ENCODE results near the gene ABCA7. TPM values are rescaled to one million over a fixed set of nuclear protein-coding genes. Genes with fewer than 3 reads are reported as not detected.

ABCA7 gene
- total and polyA plus RNA-seq, 2 experiments from 2014 or later, result 2.1 to 2.6 TPM

GRCh38 chr19:1053176-1054101 lies 13.5 kb downstream of the ABCA7 start:
- H3K36me3 ChIP-seq (ENCODE audit: low read depth), result no peaks in the 10 kb centered on the region
- H3K9me2 ChIP-seq (ENCODE audit: insufficient read depth), result no peaks in the 10 kb centered on the region
- DNase-seq, result no peak
- no peaks in the 10 kb centered on the region for H3K4me1 ChIP-seq (ENCODE audit: insufficient read depth)
- H3K9ac ChIP-seq, result no peak overlapping the region
- no peaks in the 10 kb centered on the region for H3K9me3 ChIP-seq (ENCODE audit: low read depth)
- no peaks in the 10 kb centered on the region for H3F3A ChIP-seq (ENCODE audit: insufficient read depth)
- TF ChIP-seq EZH2 (IDR thresholded peaks at IDR 0.05; ENCODE audit: insufficient read depth, poor library complexity, severe bottlenecking), result no peak
- TF ChIP-seq EZH2phosphoT487 (IDR thresholded peaks at IDR 0.05; ENCODE audit: insufficient read depth, low read depth), result no peak
- no peak overlapping the region for H3K4me2 ChIP-seq (ENCODE audit: unreplicated experiment)
- H4K20me1 ChIP-seq (ENCODE audit: insufficient read depth), result no peaks in the 10 kb centered on the region
- no peak overlapping the region for H3K4me3 ChIP-seq
- no peak overlapping the region for H3K27ac ChIP-seq
- WGBS, 2 experiments (ENCODE audit: low coverage in 1 of 2, low lambda C conversion rate in 2 of 2, missing lambda C conversion rate in 2 of 2), result 86 to 87% methylated on average over 31 of the region's 31 CpGs
- in situ Hi-C loops (cut with MboI), result no loop called here
- H3K79me2 ChIP-seq (ENCODE audit: insufficient read depth), result no peaks in the 10 kb centered on the region
- no peaks in the 10 kb centered on the region for H3K27me3 ChIP-seq (replicated peaks; ENCODE audit: insufficient read depth)
- no peak overlapping the region for H2AFZ ChIP-seq

GRCh38 chr19:1054102-1055027 lies 14.5 kb downstream of the ABCA7 start:
- in situ Hi-C loops (cut with MboI), result no loop called here
- H3K27ac ChIP-seq, result no peak overlapping the region
- H3K4me1 ChIP-seq (ENCODE audit: insufficient read depth), result no peaks in the 10 kb centered on the region
- 85 to 88% methylated on average over 27 to 28 of the region's 28 CpGs for WGBS, 2 experiments (ENCODE audit: low coverage in 1 of 2, low lambda C conversion rate in 2 of 2, missing lambda C conversion rate in 2 of 2)
- H3K4me2 ChIP-seq (ENCODE audit: unreplicated experiment), result no peak overlapping the region
- TF ChIP-seq EZH2phosphoT487 (IDR thresholded peaks at IDR 0.05; ENCODE audit: insufficient read depth, low read depth) (no peak), EZH2 (IDR thresholded peaks at IDR 0.05; ENCODE audit: insufficient read depth, poor library complexity, severe bottlenecking) (no peak)
- no peaks in the 10 kb centered on the region for H3K36me3 ChIP-seq (ENCODE audit: low read depth)
- no peaks in the 10 kb centered on the region for H3K9me3 ChIP-seq (ENCODE audit: low read depth)
- H3K27me3 ChIP-seq (replicated peaks; ENCODE audit: insufficient read depth), result no peaks in the 10 kb centered on the region
- no peaks in the 10 kb centered on the region for H3F3A ChIP-seq (ENCODE audit: insufficient read depth)
- no peaks in the 10 kb centered on the region for H3K79me2 ChIP-seq (ENCODE audit: insufficient read depth)
- H3K9ac ChIP-seq, result no peak overlapping the region
- no peak overlapping the region for H3K4me3 ChIP-seq
- H3K9me2 ChIP-seq (ENCODE audit: insufficient read depth), result no peaks in the 10 kb centered on the region
- no peak for DNase-seq
- no peaks in the 10 kb centered on the region for H4K20me1 ChIP-seq (ENCODE audit: insufficient read depth)
- no peak overlapping the region for H2AFZ ChIP-seq

DNA sequence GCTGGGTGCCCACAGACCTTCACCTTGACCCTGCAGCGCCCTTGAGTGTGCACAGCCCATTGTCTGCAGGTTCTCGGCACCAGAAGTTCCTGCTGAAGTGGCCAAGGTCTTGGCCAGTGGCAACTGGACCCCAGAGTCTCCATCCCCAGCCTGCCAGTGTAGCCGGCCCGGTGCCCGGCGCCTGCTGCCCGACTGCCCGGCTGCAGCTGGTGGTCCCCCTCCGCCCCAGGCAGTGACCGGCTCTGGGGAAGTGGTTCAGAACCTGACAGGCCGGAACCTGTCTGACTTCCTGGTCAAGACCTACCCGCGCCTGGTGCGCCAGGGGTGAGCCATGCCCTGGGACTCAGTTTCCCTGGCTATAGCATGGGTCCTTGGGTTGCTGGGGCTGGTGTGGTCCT lies 15.1 kb downstream of the ABCA7 start:
- Histone ChIP-seq H3K27me3 (replicated peaks; ENCODE audit: insufficient read depth) (no peaks in the 10 kb centered on the region), H3K27ac (no peak overlapping the region), H3K4me2 (ENCODE audit: unreplicated experiment) (no peak overlapping the region), H3K36me3 (ENCODE audit: low read depth) (no peaks in the 10 kb centered on the region), H4K20me1 (ENCODE audit: insufficient read depth) (no peaks in the 10 kb centered on the region), H2AFZ (no peak overlapping the region), H3K79me2 (ENCODE audit: insufficient read depth) (no peaks in the 10 kb centered on the region), H3K9me2 (ENCODE audit: insufficient read depth) (no peaks in the 10 kb centered on the region), H3K9me3 (ENCODE audit: low read depth) (no peaks in the 10 kb centered on the region), H3K4me3 (no peak overlapping the region), H3K9ac (no peak overlapping the region), H3F3A (ENCODE audit: insufficient read depth) (no peaks in the 10 kb centered on the region), H3K4me1 (ENCODE audit: insufficient read depth) (no peaks in the 10 kb centered on the region)
- TF ChIP-seq EZH2 (IDR thresholded peaks at IDR 0.05; ENCODE audit: insufficient read depth, poor library complexity, severe bottlenecking), result no peak
- TF ChIP-seq EZH2phosphoT487 (IDR thresholded peaks at IDR 0.05; ENCODE audit: insufficient read depth, low read depth), result no peak
- no peak for DNase-seq
- in situ Hi-C loops (cut with MboI), result no loop called here
- 90% methylated on average over 14 of the region's 14 CpGs for WGBS, 2 experiments (ENCODE audit: low coverage in 1 of 2, low lambda C conversion rate in 2 of 2, missing lambda C conversion rate in 2 of 2)

- Histone ChIP-seq H4K20me1 (ENCODE audit: insufficient read depth) (no peaks in the 10 kb centered on the region), H3K27ac (no peak overlapping the region), H3K27me3 (replicated peaks; ENCODE audit: insufficient read depth) (no peaks in the 10 kb centered on the region), H3K9ac (no peak overlapping the region), H3K79me2 (ENCODE audit: insufficient read depth) (no peaks in the 10 kb centered on the region), H3K4me1 (ENCODE audit: insufficient read depth) (no peaks in the 10 kb centered on the region), H3K36me3 (ENCODE audit: low read depth) (no peaks in the 10 kb centered on the region), H3F3A (ENCODE audit: insufficient read depth) (no peaks in the 10 kb centered on the region), H3K4me2 (ENCODE audit: unreplicated experiment) (no peak overlapping the region), H3K4me3 (no peak overlapping the region), H3K9me3 (ENCODE audit: low read depth) (no peaks in the 10 kb centered on the region), H2AFZ (no peak overlapping the region), H3K9me2 (ENCODE audit: insufficient read depth) (no peaks in the 10 kb centered on the region)
- DNase-seq, result no peak
- TF ChIP-seq EZH2 (IDR thresholded peaks at IDR 0.05; ENCODE audit: insufficient read depth, poor library complexity, severe bottlenecking), result no peak
- no peak for TF ChIP-seq EZH2phosphoT487 (IDR thresholded peaks at IDR 0.05; ENCODE audit: insufficient read depth, low read depth)
- in situ Hi-C loops (cut with MboI), result no loop called here
- 95% methylated on average over 20 of the region's 20 CpGs for WGBS, 2 experiments (ENCODE audit: low coverage in 1 of 2, low lambda C conversion rate in 2 of 2, missing lambda C conversion rate in 2 of 2)
Measured at GRCh38 chr19:1055886-1056620, 16.1 kb downstream of the ABCA7 start.
